Neural cell (in vitro differentiated cells): ENCODE measurements around the gene GRIN3B.

Source experiments
- CTCF ChIP-seq: fragments of 450-650 bp; IDR thresholded peaks from 2 replicates; pipeline ENCODE4 v1.5.1; 2014; ENCODE audit warnings: antibody characterized with exemption, mild to moderate bottlenecking, moderate library complexity; ENCODE audit not compliant: poor library complexity, severe bottlenecking
- EP300 ChIP-seq: fragments of 450-650 bp; conservative IDR thresholded peaks from 2 replicates; pipeline ENCODE4 v1.6.1; 2014; ENCODE audit warnings: antibody characterized with exemption, mild to moderate bottlenecking, moderate library complexity; ENCODE audit not compliant: poor library complexity, severe bottlenecking
- EZH2 ChIP-seq: fragments of 200-600, 300-800 bp; shearing (Covaris generic), sonication (generic); IDR thresholded peaks from 2 replicates; pipeline ENCODE4 v1.6.1; 2014; ENCODE audit warnings: antibody characterized with exemption, low read length, borderline replicate concordance, mild to moderate bottlenecking; ENCODE audit not compliant: insufficient read depth, poor library complexity, severe bottlenecking
- MXI1 ChIP-seq: fragments of 450-650 bp; conservative IDR thresholded peaks from 2 replicates; pipeline ENCODE4 v1.6.1; 2014; ENCODE audit warnings: antibody characterized with exemption, mild to moderate bottlenecking; ENCODE audit not compliant: poor library complexity, severe bottlenecking
- POLR2AphosphoS5 ChIP-seq: IDR thresholded peaks from 2 replicates; pipeline ENCODE4 v1.6.1; 2012
- RAD21 ChIP-seq: fragments of 450-650 bp; conservative IDR thresholded peaks from 2 replicates; pipeline ENCODE4 v1.6.1; 2014; ENCODE audit warnings: antibody characterized with exemption, mild to moderate bottlenecking, moderate library complexity
- REST ChIP-seq: IDR thresholded peaks from 2 replicates; pipeline ENCODE4 v1.6.1; 2012; ENCODE audit warnings: borderline replicate concordance
- SMC3 ChIP-seq: fragments of 450-650 bp; conservative IDR thresholded peaks from 2 replicates; pipeline ENCODE4 v1.6.1; 2014; ENCODE audit warnings: antibody characterized with exemption, mild to moderate bottlenecking, moderate library complexity; ENCODE audit not compliant: poor library complexity
- TAF1 ChIP-seq: IDR thresholded peaks from 2 replicates; pipeline ENCODE4 v1.6.1; 2012; ENCODE audit warnings: low read depth

- TF ChIP-seq EZH2 (no peak), EP300 (no peak), CTCF (no peak), POLR2AphosphoS5 (no peak), SMC3 (no peak), TAF1 (no peak), RAD21 (no peak), REST (no peak), MXI1 (no peak)
Measured at GRCh38 chr19:1000591-1001537, 645 bp downstream of the GRIN3B start.
